Measurements from ENCODE around the gene IL17B.

IL17B gene

DNA sequence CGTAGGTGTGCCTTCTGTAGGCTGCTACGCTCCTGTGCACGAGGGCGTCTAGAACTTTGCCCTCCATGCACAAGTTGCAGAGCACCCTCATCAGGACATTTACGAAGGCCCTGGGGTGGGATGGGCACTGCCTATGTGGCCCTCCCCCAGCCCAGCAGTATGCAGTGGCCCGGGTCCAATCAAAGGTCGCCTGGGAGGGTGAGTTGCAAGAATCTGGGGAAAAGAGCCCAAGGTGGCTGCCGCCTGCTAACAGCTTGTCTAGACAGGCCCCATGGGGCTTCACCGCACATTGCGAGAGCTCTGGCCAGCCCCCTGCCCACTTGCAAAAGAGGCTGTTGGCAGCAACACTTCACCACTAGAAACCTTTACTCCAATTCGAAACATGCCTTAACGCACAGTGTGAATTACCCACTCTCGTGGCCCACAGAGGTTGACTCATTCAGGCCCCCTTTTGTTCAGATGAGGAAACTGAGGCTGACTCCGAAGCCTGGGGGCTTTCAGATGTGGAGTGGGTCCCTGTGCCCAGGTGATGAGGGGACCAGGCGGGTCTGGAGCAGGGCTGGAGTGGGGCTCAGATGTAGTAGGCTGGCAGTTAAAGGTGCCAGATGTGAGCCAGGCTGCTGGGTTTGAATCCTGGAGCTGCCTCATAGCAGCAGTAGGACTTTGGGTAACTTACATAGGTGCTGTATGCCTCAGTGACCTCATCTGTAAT is 31.8 kb upstream of the IL17B start:
- in situ Hi-C loops (cut with MboI; ENCODE audit: low sequenced_read_pairs, unreplicated experiment), result no loop called here
- TF ChIP-seq, protein P1, sequence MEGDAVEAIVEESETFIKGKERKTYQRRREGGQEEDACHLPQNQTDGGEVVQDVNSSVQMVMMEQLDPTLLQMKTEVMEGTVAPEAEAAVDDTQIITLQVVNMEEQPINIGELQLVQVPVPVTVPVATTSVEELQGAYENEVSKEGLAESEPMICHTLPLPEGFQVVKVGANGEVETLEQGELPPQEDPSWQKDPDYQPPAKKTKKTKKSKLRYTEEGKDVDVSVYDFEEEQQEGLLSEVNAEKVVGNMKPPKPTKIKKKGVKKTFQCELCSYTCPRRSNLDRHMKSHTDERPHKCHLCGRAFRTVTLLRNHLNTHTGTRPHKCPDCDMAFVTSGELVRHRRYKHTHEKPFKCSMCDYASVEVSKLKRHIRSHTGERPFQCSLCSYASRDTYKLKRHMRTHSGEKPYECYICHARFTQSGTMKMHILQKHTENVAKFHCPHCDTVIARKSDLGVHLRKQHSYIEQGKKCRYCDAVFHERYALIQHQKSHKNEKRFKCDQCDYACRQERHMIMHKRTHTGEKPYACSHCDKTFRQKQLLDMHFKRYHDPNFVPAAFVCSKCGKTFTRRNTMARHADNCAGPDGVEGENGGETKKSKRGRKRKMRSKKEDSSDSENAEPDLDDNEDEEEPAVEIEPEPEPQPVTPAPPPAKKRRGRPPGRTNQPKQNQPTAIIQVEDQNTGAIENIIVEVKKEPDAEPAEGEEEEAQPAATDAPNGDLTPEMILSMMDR (IDR thresholded peaks at IDR 0.05; ENCODE audit: borderline replicate concordance, control extremely low read depth, extremely low read depth, insufficient read depth, missing control alignments), result no peak
- DNase-seq (ENCODE audit: low spot score), result no peak

DNA sequence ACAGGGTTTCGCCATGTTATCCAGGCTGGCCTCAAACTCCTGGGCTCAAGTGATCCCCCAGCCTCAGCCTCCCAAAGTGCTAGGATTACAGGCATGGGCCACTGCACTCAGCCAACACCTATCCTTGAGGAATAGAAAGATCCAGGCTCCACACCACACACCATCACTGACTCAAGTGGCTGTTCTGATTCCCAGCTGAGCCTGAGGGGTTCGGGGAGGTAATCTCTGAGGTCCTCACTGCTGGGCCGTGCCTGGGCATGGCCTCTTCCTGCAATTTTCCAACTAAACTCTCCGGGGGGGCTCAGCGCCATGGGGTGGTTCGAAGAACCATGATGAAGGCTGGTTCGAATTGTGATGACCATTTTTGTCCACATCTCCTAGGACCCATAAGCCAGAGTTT is 31.0 kb upstream of the IL17B start:
- in situ Hi-C loops (cut with MboI; ENCODE audit: low sequenced_read_pairs, unreplicated experiment), result no loop called here

DNA sequence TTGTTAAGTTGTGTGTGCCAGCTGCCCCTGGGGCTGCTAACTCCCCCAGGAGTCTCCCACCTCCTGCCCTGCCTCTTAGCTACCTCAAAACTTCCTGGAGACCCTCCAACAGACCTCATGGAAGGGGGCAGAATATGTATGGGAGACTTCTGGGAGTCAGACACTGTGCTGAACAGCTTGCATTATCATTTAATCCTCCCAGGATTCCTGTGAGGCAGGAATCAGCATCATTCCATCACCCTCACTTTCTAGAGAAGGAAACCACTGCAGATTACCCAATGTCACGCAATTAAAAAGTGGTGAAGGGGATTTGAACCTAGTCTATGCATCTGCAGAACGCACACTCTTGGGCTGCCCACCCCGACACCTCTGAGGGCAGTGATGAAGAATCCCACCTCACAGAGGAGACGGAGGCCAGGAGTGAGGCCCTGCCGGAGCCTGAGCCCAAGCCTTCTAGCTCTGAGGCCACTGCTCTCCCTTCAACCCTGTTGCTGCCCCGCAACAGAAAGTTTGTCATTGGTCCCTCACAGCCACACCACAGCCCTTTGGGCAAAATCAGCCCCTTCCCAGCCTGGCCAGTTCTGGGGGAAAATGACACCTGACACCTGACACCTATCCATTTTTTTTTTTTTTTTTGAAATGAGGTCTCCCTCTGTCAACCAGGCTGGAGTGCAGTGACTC is 30.3 kb upstream of the IL17B start:
- in situ Hi-C loops (cut with MboI; ENCODE audit: low sequenced_read_pairs, unreplicated experiment), result no loop called here
- no peak for DNase-seq (ENCODE audit: low spot score)
- TF ChIP-seq, protein P1 (IDR thresholded peaks at IDR 0.05; ENCODE audit: borderline replicate concordance, control extremely low read depth, extremely low read depth, insufficient read depth, missing control alignments), result no peak

More for the DNA sequence above, 31.0 kb upstream of the IL17B start:
- no peak for DNase-seq (ENCODE audit: low spot score)
- TF ChIP-seq, protein P1 (IDR thresholded peaks at IDR 0.05; ENCODE audit: borderline replicate concordance, control extremely low read depth, extremely low read depth, insufficient read depth, missing control alignments), result no peak

DNA sequence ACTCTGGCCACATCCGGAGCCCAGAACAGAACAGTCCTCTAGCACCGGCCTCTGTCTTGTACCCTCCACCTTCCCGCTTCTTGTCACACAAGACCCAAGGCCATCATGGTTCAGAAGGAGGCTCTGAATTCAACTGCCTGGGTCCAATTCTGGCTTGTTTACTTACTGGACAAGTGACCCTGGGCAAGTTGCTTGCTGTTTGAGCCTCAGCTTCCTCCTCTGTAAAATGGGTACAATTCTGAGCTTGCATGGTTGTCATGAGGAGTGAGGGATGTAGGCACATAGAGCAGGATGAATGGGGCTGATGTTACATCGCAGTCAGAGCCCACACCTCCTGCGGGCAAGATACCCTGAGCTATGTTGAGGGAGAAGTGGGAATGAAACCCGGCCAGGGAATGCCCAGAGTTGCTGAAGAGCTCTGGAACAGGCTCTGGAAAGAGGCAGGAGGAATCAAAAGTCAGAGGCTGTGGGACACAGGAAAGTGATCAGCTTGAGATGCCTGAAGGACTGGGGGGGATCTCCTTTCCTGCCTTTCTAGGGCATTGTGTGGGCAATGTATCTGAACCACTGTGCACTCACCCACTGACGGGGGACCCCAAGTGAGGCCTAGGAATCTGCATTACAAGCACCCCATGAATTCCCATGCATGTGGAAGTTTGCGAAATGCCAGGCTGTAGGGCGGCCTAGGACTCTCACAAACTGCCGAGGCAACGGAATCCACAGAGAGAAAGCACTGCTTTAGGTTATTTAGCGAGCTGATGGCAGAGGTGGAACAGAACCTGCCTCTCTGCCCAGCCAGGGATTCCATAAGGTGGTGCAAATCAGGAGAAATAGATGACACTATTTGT is 29.4 kb upstream of the IL17B start:
- TF ChIP-seq, protein P1 (IDR thresholded peaks at IDR 0.05; ENCODE audit: borderline replicate concordance, control extremely low read depth, extremely low read depth, insufficient read depth, missing control alignments), result no peak
- no peak for DNase-seq (ENCODE audit: low spot score)
- in situ Hi-C loops (cut with MboI; ENCODE audit: low sequenced_read_pairs, unreplicated experiment), result no loop called here

DNA sequence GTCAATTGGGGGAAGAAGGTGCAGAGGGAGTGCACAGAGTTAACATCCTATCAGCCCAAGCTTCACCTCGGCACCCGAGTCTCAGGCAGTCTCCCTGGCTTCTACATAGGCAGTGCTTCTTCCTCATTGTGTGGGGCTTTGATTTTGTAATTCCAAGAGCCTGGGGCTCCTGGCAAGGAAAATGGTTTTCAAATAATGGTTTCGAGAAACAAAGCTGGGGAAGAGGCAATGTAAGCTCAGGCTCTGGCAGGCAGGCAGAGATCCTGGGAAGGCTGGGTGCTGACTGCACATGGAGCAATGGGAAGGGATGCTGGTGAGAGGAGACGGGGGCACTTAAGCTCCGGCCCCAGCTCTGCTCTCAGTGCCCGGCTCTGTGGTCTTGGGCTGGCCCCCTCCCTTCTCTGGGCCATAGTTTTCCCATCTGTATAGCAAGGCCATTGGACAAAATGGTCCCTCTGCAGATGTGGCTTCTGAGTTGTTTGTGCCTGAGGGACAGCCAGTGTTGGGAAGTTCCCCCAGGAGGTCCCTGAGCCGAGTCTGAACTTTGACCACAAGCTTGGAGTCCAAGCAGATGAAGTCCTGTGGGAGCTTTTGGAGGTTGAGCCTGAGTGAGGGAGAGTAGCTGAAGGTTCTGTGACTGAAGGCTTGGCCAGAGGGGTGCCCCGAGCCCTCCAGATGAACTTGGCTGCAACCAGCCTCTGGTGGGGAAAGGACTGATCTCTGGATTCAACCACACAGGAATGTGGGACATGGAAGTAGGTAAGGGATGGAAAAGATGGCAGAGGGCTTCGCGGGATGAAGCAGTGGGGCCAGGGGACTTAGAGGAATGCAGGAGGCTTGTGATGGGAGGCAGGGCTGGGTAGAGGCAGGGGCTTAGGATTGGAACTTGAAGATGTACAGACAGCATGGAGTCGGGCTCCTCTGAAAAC is 28.5 kb upstream of the IL17B start:
- DNase-seq (ENCODE audit: low spot score), result no peak
- TF ChIP-seq, protein P1 (IDR thresholded peaks at IDR 0.05; ENCODE audit: borderline replicate concordance, control extremely low read depth, extremely low read depth, insufficient read depth, missing control alignments), result no peak
- in situ Hi-C loops (cut with MboI; ENCODE audit: low sequenced_read_pairs, unreplicated experiment), result no loop called here

DNA sequence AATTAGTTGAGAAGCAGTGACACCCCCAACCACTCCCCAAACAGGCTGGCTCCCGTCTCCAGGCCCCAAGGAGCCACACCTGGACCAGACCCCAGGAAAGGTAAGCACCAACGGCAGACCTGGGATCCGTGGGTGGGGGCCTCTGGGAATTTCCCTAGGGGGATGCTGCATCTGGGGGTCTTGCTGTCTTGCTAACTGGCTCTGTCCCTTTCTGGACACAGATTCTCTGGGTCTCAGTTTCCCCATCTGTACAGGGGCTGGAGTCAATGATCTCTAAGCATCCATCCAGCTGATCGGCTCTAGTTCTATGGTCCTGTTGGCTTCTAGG is 27.9 kb upstream of the IL17B start:
- in situ Hi-C loops (cut with MboI; ENCODE audit: low sequenced_read_pairs, unreplicated experiment), result no loop called here
- no peak for DNase-seq (ENCODE audit: low spot score)

More for the DNA sequence above, 27.9 kb upstream of the IL17B start:
- TF ChIP-seq, protein P1 (IDR thresholded peaks at IDR 0.05; ENCODE audit: borderline replicate concordance, control extremely low read depth, extremely low read depth, insufficient read depth, missing control alignments), result no peak

Measured in GM13976 (cell line).